OCI-LY1 (cell line): ENCODE data around the gene COP1.

Source experiments
- CTCF ChIP-seq: fragments of 200-600 bp; sonication (generic), shearing (Covaris generic); IDR thresholded peaks from 2 replicates; pipeline ENCODE4 v1.5.1; 2017; ENCODE audit warnings: mild to moderate bottlenecking, antibody characterized with exemption, low read length, moderate library complexity, mixed read lengths
- EZH2 ChIP-seq: fragments of 200-600 bp; sonication (generic), shearing (Covaris generic); IDR thresholded peaks from 2 replicates; pipeline ENCODE4 v1.8.0; 2017; ENCODE audit warnings: borderline replicate concordance, mixed run types, mild to moderate bottlenecking, antibody characterized with exemption, low read length, moderate library complexity, mixed read lengths

- TF ChIP-seq CTCF, result no peak
- TF ChIP-seq EZH2, result no peak
Observed at GRCh38 chr1:175969231-175969630, 237.9 kb downstream of the COP1 start.
